WTC11 (cell line): Measurements from ENCODE around the gene PPP2R5E. TPM values are rescaled to one million over a fixed set of nuclear protein-coding genes. Genes with fewer than 3 reads are reported as not detected.
A peak's percentile ranks its signal among the peaks of the same experiment; 100 is the strongest.

Experiments
- ATAC-seq: fragments of 200-7000 bp; cut with Tn5 transposase; 2 replicates; pipeline ENCODE4 v1.10.0; 2021; ENCODE audit warnings: mild to moderate bottlenecking, moderate library complexity
- CTCF ChIA-PET: fragments of 300-600 bp; sonication (Branson Sonifier 250); formaldehyde crosslinking; loops from one replicate; lab custom pipeline; 2021; ENCODE audit warnings: antibody characterized with exemption; lab: Charles Lee
- POLR2A ChIA-PET: fragments of 350-600 bp; sonication (Branson Sonifier 250); formaldehyde crosslinking; loops from one replicate; lab custom pipeline; 2021; ENCODE audit warnings: antibody characterized with exemption; lab: Charles Lee
- DNase-seq: peaks from one replicate; pipeline ENCODE4 v3.0.0; 2021; ENCODE audit warnings: low spot score
- H3K27ac Mint-ChIP-seq: 2 replicates; pipeline ENCODE4 v1.8.0; 2021; ENCODE audit warnings: mixed read lengths
- H3K27me3 Mint-ChIP-seq: 2 replicates; pipeline ENCODE4 v1.8.0; 2021; ENCODE audit warnings: low read depth, mild to moderate bottlenecking, moderate library complexity, mixed read lengths
- H3K36me3 Mint-ChIP-seq: 2 replicates; pipeline ENCODE4 v1.8.0; 2021; ENCODE audit warnings: mixed read lengths
- H3K4me1 Mint-ChIP-seq: 2 replicates; pipeline ENCODE4 v1.8.0; 2022; ENCODE audit warnings: mixed read lengths
- H3K4me3 Mint-ChIP-seq: 2 replicates; pipeline ENCODE4 v1.8.0; 2021; ENCODE audit warnings: mild to moderate bottlenecking, moderate library complexity, mixed read lengths
- H3K9me3 Mint-ChIP-seq: 2 replicates; pipeline ENCODE4 v1.8.0; 2021; ENCODE audit warnings: mixed read lengths
- CBFB ChIP-seq: sonication (generic); formaldehyde crosslinking; IDR thresholded peaks from 2 replicates; pipeline ENCODE4 v1.8.1; 2022; ENCODE audit warnings: mild to moderate bottlenecking, low read depth, missing genetic modification reagents
- GRHL2 ChIP-seq: fragments of 250-450 bp; sonication (Bioruptor Pico); IDR thresholded peaks from 2 replicates; pipeline ENCODE4 v1.8.0; 2022; ENCODE audit warnings: mild to moderate bottlenecking, moderate library complexity; ENCODE audit not compliant: insufficient replicate concordance, severe bottlenecking
- GTF2I ChIP-seq: fragments of 250-450 bp; sonication (Bioruptor Pico); conservative IDR thresholded peaks from 2 replicates; pipeline ENCODE4 v1.4.0; 2021; ENCODE audit warnings: mild to moderate bottlenecking
- IRF2 ChIP-seq: sonication (generic); formaldehyde crosslinking; IDR thresholded peaks from 2 replicates; pipeline ENCODE4 v1.8.0; 2022; ENCODE audit warnings: low read depth, missing genetic modification reagents, borderline replicate concordance
- JAZF1 ChIP-seq: fragments of 250-450 bp; sonication (Bioruptor Pico); IDR thresholded peaks from 2 replicates; pipeline ENCODE4 v1.9.0; 2021; ENCODE audit warnings: moderate library complexity, mild to moderate bottlenecking, inconsistent platforms
- NFATC4 ChIP-seq: fragments of 250-450 bp; sonication (Bioruptor Pico); IDR thresholded peaks from 2 replicates; pipeline ENCODE4 v1.9.0; 2021; ENCODE audit warnings: mild to moderate bottlenecking
- SOX15 ChIP-seq: fragments of 250-450 bp; sonication (Bioruptor Pico); IDR thresholded peaks from 2 replicates; pipeline ENCODE4 v1.9.0; 2021; ENCODE audit warnings: mild to moderate bottlenecking
- TEAD1 ChIP-seq: sonication (generic); formaldehyde crosslinking; IDR thresholded peaks from 2 replicates; pipeline ENCODE4 v1.8.0; 2022; ENCODE audit warnings: mild to moderate bottlenecking, missing genetic modification reagents
- TEAD4 ChIP-seq: sonication (generic); formaldehyde crosslinking; IDR thresholded peaks from 2 replicates; pipeline ENCODE4 v1.8.0; 2022; ENCODE audit warnings: mild to moderate bottlenecking, missing genetic modification reagents
- ZNF121 ChIP-seq: sonication (generic); formaldehyde crosslinking; IDR thresholded peaks from 2 replicates; pipeline ENCODE4 v1.8.0; 2023; ENCODE audit warnings: missing genetic modification reagents
- ZNF219 ChIP-seq: sonication (generic); formaldehyde crosslinking; IDR thresholded peaks from 2 replicates; pipeline ENCODE4 v1.8.0; 2023; ENCODE audit warnings: missing genetic modification reagents, mild to moderate bottlenecking, borderline replicate concordance
- total RNA-seq: library from RNA; stranded (reverse); gene quantifications from 3 replicates; pipeline ENCODE4 v1.2.3, GENCODE V29; 2021
- TF ChIP-seq, protein P1 (sequence below): sonication (generic); formaldehyde crosslinking; IDR thresholded peaks from 2 replicates; pipeline ENCODE4 v1.8.0; 2022; ENCODE audit warnings: mild to moderate bottlenecking, missing genetic modification reagents
- TF ChIP-seq, protein P2 (sequence below): sonication (generic); formaldehyde crosslinking; IDR thresholded peaks from 2 replicates; pipeline ENCODE4 v1.8.0; 2023; ENCODE audit warnings: missing genetic modification reagents, mild to moderate bottlenecking, borderline replicate concordance
- TF ChIP-seq, protein P3 (sequence below): sonication (generic); formaldehyde crosslinking; IDR thresholded peaks from 2 replicates; pipeline ENCODE4 v1.8.1; 2023; ENCODE audit warnings: mild to moderate bottlenecking, moderate library complexity, missing genetic modification reagents
- TF ChIP-seq, protein P4 (sequence below): fragments of 250-450 bp; sonication (Bioruptor Pico); IDR thresholded peaks from 2 replicates; pipeline ENCODE4 v1.9.0; 2021; ENCODE audit warnings: moderate library complexity, mild to moderate bottlenecking, inconsistent platforms, borderline replicate concordance
- TF ChIP-seq, protein P5 (sequence below): fragments of 200-600 bp; IDR thresholded peaks from 2 replicates; pipeline ENCODE4 v1.8.0; 2022; ENCODE audit warnings: antibody characterized with exemption
- TF ChIP-seq, protein P6 (sequence below): sonication (generic); formaldehyde crosslinking; conservative IDR thresholded peaks from 2 replicates; pipeline ENCODE4 v1.8.1; 2023; ENCODE audit warnings: mild to moderate bottlenecking, low read depth, missing genetic modification reagents, moderate library complexity

The PPP2R5E gene
- total RNA-seq, 1 experiment from 2014 or later, result 59.0 TPM

DNA sequence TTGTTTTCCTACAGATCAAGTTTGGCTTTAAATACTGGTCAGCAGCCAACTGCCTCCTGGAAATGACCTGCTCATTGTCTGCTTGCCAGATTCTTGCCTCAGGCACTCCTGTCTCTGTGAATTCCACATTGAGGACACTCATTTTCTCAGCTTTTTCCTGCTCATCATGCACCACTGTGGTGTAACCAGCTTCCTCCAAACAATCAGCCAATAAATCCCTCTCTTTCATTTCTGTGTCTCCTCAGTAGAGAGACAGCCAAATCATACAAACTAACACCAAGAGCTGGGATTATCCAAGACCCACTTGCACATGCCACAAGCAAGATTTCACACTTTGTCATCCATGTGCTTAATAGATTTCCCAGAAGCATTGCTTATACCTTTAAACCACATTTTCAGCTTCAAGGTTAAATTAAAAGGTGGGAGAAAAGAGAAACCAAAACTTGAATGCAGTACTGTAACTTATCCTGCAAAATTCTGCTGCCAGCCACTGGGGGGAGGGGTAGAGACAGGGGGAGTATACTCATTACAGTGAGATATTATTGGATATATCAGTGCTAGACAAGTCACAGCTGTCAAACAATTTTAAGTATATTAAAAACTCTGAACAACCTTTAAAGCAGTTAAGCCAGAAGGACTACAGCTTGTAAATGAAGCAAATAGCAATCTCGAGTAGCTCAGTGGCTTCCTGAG lies 105.0 kb downstream of the PPP2R5E start (continued):
- TF ChIP-seq SOX15 (CRISPR knock-in tag) (no peak), GRHL2 (no peak), GTF2I (CRISPR knock-in tag) (no peak), JAZF1 (CRISPR knock-in tag) (no peak), ZNF121 (CRISPR knock-in tag) (no peak), NFATC4 (CRISPR knock-in tag) (no peak)
- TF ChIP-seq, protein P1, sequence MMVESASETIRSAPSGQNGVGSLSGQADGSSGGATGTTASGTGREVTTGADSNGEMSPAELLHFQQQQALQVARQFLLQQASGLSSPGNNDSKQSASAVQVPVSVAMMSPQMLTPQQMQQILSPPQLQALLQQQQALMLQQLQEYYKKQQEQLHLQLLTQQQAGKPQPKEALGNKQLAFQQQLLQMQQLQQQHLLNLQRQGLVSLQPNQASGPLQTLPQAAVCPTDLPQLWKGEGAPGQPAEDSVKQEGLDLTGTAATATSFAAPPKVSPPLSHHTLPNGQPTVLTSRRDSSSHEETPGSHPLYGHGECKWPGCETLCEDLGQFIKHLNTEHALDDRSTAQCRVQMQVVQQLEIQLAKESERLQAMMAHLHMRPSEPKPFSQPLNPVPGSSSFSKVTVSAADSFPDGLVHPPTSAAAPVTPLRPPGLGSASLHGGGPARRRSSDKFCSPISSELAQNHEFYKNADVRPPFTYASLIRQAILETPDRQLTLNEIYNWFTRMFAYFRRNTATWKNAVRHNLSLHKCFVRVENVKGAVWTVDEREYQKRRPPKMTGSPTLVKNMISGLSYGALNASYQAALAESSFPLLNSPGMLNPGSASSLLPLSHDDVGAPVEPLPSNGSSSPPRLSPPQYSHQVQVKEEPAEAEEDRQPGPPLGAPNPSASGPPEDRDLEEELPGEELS (CRISPR knock-in tag), result no peak
- TF ChIP-seq, protein P2, sequence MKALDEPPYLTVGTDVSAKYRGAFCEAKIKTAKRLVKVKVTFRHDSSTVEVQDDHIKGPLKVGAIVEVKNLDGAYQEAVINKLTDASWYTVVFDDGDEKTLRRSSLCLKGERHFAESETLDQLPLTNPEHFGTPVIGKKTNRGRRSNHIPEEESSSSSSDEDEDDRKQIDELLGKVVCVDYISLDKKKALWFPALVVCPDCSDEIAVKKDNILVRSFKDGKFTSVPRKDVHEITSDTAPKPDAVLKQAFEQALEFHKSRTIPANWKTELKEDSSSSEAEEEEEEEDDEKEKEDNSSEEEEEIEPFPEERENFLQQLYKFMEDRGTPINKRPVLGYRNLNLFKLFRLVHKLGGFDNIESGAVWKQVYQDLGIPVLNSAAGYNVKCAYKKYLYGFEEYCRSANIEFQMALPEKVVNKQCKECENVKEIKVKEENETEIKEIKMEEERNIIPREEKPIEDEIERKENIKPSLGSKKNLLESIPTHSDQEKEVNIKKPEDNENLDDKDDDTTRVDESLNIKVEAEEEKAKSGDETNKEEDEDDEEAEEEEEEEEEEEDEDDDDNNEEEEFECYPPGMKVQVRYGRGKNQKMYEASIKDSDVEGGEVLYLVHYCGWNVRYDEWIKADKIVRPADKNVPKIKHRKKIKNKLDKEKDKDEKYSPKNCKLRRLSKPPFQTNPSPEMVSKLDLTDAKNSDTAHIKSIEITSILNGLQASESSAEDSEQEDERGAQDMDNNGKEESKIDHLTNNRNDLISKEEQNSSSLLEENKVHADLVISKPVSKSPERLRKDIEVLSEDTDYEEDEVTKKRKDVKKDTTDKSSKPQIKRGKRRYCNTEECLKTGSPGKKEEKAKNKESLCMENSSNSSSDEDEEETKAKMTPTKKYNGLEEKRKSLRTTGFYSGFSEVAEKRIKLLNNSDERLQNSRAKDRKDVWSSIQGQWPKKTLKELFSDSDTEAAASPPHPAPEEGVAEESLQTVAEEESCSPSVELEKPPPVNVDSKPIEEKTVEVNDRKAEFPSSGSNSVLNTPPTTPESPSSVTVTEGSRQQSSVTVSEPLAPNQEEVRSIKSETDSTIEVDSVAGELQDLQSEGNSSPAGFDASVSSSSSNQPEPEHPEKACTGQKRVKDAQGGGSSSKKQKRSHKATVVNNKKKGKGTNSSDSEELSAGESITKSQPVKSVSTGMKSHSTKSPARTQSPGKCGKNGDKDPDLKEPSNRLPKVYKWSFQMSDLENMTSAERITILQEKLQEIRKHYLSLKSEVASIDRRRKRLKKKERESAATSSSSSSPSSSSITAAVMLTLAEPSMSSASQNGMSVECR (CRISPR knock-in tag), result no peak
- TF ChIP-seq, protein P3, sequence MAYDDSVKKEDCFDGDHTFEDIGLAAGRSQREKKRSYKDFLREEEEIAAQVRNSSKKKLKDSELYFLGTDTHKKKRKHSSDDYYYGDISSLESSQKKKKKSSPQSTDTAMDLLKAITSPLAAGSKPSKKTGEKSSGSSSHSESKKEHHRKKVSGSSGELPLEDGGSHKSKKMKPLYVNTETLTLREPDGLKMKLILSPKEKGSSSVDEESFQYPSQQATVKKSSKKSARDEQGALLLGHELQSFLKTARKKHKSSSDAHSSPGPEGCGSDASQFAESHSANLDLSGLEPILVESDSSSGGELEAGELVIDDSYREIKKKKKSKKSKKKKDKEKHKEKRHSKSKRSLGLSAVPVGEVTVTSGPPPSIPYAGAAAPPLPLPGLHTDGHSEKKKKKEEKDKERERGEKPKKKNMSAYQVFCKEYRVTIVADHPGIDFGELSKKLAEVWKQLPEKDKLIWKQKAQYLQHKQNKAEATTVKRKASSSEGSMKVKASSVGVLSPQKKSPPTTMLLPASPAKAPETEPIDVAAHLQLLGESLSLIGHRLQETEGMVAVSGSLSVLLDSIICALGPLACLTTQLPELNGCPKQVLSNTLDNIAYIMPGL (CRISPR knock-in tag), result no peak
- TF ChIP-seq, protein P4, sequence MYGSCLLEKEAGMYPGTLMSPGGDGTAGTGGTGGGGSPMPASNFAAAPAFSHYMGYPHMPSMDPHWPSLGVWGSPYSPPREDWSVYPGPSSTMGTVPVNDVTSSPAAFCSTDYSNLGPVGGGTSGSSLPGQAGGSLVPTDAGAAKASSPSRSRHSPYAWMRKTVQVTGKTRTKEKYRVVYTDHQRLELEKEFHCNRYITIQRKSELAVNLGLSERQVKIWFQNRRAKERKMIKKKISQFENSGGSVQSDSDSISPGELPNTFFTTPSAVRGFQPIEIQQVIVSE (CRISPR knock-in tag), result no peak
- TF ChIP-seq, all 79 proteins: peak for 0

DNA sequence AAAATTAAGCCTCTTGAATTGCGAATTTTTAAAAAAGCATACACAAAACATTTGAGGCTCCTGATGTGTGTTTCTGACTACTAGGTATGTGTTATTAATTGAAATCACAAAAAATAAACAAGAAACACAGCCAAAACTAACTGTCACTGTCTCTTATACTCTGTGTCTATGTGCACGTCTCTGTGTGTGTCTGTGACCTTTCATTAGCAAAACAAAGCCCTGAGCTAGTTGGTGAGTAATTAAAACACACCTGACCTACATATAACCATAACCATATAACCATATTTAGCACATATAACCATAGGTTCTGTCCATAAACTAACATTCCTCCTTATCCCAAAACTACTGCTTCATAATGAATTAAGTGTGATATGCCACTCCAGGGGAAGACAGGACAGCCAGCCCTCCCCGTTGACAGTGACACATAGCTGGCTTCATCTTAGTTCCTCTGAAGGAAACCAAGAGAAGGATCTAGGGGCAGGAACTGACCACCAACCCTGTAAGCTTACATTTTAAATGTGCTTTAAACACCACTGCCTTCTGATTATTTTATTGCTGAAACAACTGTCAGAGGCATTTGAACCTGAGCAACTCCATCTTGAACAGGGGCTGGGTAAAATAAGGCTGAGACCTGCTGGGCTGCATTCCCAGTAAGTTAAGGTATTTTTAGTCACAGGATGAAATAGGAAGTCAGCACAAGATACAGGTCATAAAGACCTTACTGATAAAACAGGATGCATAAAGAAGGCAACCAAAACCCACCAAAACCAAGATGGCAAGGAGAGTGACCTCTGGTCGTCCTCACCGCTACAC lies 106.7 kb downstream of the PPP2R5E start:
- POLR2A ChIA-PET, result no interaction called here
- no peaks in the 10 kb centered on the region for H3K27me3 Mint-ChIP-seq
- ATAC-seq (no peak), DNase-seq (no peak)
- CTCF ChIA-PET, result interaction anchor here (0.6 kb wide), 1 partner anchor 13 kb away, joined by 3 read pairs; no protein-coding TSS in a partner anchor
- peaks cover 5% of the 10 kb centered on the region for H3K9me3 Mint-ChIP-seq
- H3K4me1 Mint-ChIP-seq, result peaks cover 65% of the 10 kb centered on the region
- H3K27ac Mint-ChIP-seq, result peak overlapping the region; percentile 4; the same call in 1 of the 2 replicates
- H3K36me3 Mint-ChIP-seq, result peaks cover 5% of the 10 kb centered on the region; the same call in 1 of the 2 replicates
- no peak overlapping the region for H3K4me3 Mint-ChIP-seq
- TF ChIP-seq ZNF219 (CRISPR knock-in tag), result no peak
- TF ChIP-seq TEAD1 (CRISPR knock-in tag), result no peak
- TF ChIP-seq, protein P5, sequence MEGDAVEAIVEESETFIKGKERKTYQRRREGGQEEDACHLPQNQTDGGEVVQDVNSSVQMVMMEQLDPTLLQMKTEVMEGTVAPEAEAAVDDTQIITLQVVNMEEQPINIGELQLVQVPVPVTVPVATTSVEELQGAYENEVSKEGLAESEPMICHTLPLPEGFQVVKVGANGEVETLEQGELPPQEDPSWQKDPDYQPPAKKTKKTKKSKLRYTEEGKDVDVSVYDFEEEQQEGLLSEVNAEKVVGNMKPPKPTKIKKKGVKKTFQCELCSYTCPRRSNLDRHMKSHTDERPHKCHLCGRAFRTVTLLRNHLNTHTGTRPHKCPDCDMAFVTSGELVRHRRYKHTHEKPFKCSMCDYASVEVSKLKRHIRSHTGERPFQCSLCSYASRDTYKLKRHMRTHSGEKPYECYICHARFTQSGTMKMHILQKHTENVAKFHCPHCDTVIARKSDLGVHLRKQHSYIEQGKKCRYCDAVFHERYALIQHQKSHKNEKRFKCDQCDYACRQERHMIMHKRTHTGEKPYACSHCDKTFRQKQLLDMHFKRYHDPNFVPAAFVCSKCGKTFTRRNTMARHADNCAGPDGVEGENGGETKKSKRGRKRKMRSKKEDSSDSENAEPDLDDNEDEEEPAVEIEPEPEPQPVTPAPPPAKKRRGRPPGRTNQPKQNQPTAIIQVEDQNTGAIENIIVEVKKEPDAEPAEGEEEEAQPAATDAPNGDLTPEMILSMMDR, result no peak
- no peak for TF ChIP-seq IRF2 (CRISPR knock-in tag)
- no peak for TF ChIP-seq CBFB (CRISPR knock-in tag)
- no peak for TF ChIP-seq SOX15 (CRISPR knock-in tag)
- TF ChIP-seq TEAD4 (CRISPR knock-in tag), result no peak
- TF ChIP-seq, protein P6, sequence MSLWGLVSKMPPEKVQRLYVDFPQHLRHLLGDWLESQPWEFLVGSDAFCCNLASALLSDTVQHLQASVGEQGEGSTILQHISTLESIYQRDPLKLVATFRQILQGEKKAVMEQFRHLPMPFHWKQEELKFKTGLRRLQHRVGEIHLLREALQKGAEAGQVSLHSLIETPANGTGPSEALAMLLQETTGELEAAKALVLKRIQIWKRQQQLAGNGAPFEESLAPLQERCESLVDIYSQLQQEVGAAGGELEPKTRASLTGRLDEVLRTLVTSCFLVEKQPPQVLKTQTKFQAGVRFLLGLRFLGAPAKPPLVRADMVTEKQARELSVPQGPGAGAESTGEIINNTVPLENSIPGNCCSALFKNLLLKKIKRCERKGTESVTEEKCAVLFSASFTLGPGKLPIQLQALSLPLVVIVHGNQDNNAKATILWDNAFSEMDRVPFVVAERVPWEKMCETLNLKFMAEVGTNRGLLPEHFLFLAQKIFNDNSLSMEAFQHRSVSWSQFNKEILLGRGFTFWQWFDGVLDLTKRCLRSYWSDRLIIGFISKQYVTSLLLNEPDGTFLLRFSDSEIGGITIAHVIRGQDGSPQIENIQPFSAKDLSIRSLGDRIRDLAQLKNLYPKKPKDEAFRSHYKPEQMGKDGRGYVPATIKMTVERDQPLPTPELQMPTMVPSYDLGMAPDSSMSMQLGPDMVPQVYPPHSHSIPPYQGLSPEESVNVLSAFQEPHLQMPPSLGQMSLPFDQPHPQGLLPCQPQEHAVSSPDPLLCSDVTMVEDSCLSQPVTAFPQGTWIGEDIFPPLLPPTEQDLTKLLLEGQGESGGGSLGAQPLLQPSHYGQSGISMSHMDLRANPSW (CRISPR knock-in tag), result no peak
